GM15510 (cell line): ENCODE data around the gene ZNF48.

ENCODE experiments used
- POLR2A ChIP-seq: IDR thresholded peaks from 3 replicates; pipeline ENCODE4 v1.6.1; 2011; ENCODE audit warnings: borderline replicate concordance; ENCODE audit not compliant: insufficient read length; ENCODE audit errors: extremely low read depth

The ZNF48 gene

GRCh38 chr16:30381291-30382041 is 13.8 kb upstream of the ZNF48 start:
- TF ChIP-seq POLR2A: no peak

- TF ChIP-seq POLR2A: peak; percentile 69
Observed at GRCh38 chr16:30382111-30382881, 12.9 kb upstream of the ZNF48 start, which contains the start of gene SEPTIN1. Gene SEPTIN1, minus strand, starts transcription at chr16:30382561. Its CDS starts 19 bp downstream, at chr16:30382542.

- no peak for TF ChIP-seq POLR2A
Observed at GRCh38 chr16:30383521-30383920, 11.7 kb upstream of the ZNF48 start.

- TF ChIP-seq POLR2A: no peak
Observed at GRCh38 chr16:30394592-30395154, 547 bp upstream of the ZNF48 start.

GRCh38 chr16:30395992-30396585 is 869 bp downstream of the ZNF48 start:
- TF ChIP-seq POLR2A: no peak

- TF ChIP-seq POLR2A: no peak
Observed at GRCh38 chr16:30397056-30397455, 1.8 kb downstream of the ZNF48 start.

- TF ChIP-seq POLR2A: no peak
Observed at GRCh38 chr16:30397776-30398660, 2.8 kb downstream of the ZNF48 start.

GRCh38 chr16:30398661-30399434 is 3.6 kb downstream of the ZNF48 start:
- TF ChIP-seq POLR2A: no peak

GRCh38 chr16:30399435-30400186 is 4.4 kb downstream of the ZNF48 start:
- TF ChIP-seq POLR2A: no peak

GRCh38 chr16:30401768-30402425 is 6.7 kb downstream of the ZNF48 start:
- no peak for TF ChIP-seq POLR2A

- no peak for TF ChIP-seq POLR2A
Observed at GRCh38 chr16:30406795-30407101, 11.5 kb downstream of the ZNF48 start.

- peak; percentile 84 for TF ChIP-seq POLR2A
Observed at GRCh38 chr16:30407102-30407803, 12.0 kb downstream of the ZNF48 start, which contains the start of gene ZNF771. Gene ZNF771, plus strand, starts transcription at chr16:30407606. Its CDS starts 448 bp downstream, at chr16:30408054.

- TF ChIP-seq POLR2A: no peak
Observed at GRCh38 chr16:30407804-30408534, 12.7 kb downstream of the ZNF48 start.
